BE2C (cell line): ENCODE results near the gene PAX9.

ENCODE experiments used
- DNase-seq: peaks from one replicate; pipeline ENCODE4 v3.0.0-alpha.2; 2020
- H3K27me3 ChIP-seq: fragments of 250-450 bp; sonication (Bioruptor Pico); 2 replicates; pipeline ENCODE4 v1.5.1; 2020; ENCODE audit warnings: mild to moderate bottlenecking
- H3K36me3 ChIP-seq: fragments of 250-450 bp; sonication (Bioruptor Pico); 2 replicates; pipeline ENCODE4 v1.5.1; 2020; ENCODE audit warnings: mild to moderate bottlenecking
- H3K4me1 ChIP-seq: fragments of 250-450 bp; sonication (Bioruptor Pico); 2 replicates; pipeline ENCODE4 v1.5.1; 2020
- H3K4me3 ChIP-seq: 2 replicates; pipeline ENCODE4 v1.5.1; 2011; ENCODE audit warnings: low read depth, low read length
- H3K9me3 ChIP-seq: fragments of 250-450 bp; sonication (Bioruptor Pico); 2 replicates; pipeline ENCODE4 v1.5.1; 2020
- CTCF ChIP-seq: IDR thresholded peaks from 2 replicates; pipeline ENCODE4 v1.5.1; 2012; ENCODE audit warnings: mild to moderate bottlenecking, low read depth, low read length

Gene PAX9

GRCh38 chr14:36718216-36718615 lies 56.6 kb downstream of the PAX9 start:
- DNase-seq: no peak
- H3K36me3 ChIP-seq: no peaks in the 10 kb centered on the region
- H3K9me3 ChIP-seq: no peaks in the 10 kb centered on the region
- H3K27me3 ChIP-seq: no peaks in the 10 kb centered on the region
- no peak overlapping the region for H3K4me3 ChIP-seq
- no peaks in the 10 kb centered on the region for H3K4me1 ChIP-seq
- no peak for TF ChIP-seq CTCF

GRCh38 chr14:36719823-36720222 lies 58.2 kb downstream of the PAX9 start:
- H3K4me3 ChIP-seq: no peak overlapping the region

GRCh38 chr14:36720657-36721056 lies 59.0 kb downstream of the PAX9 start:
- Histone ChIP-seq H3K4me3 (no peak overlapping the region), H3K4me1 (no peaks in the 10 kb centered on the region), H3K27me3 (no peaks in the 10 kb centered on the region), H3K36me3 (no peaks in the 10 kb centered on the region), H3K9me3 (no peaks in the 10 kb centered on the region)
- TF ChIP-seq CTCF: no peak
- no peak for DNase-seq

More at GRCh38 chr14:36719823-36720222, 58.2 kb downstream of the PAX9 start:
- H3K4me1 ChIP-seq: no peaks in the 10 kb centered on the region
- no peak for TF ChIP-seq CTCF
- H3K9me3 ChIP-seq: no peaks in the 10 kb centered on the region
- no peaks in the 10 kb centered on the region for H3K36me3 ChIP-seq
- DNase-seq: no peak
- H3K27me3 ChIP-seq: no peaks in the 10 kb centered on the region

- DNase-seq: no peak
- Histone ChIP-seq H3K4me1 (no peaks in the 10 kb centered on the region), H3K36me3 (no peaks in the 10 kb centered on the region), H3K27me3 (no peaks in the 10 kb centered on the region), H3K9me3 (no peaks in the 10 kb centered on the region), H3K4me3 (no peak overlapping the region)
- TF ChIP-seq CTCF: no peak
Measured at GRCh38 chr14:36721877-36722276, 60.2 kb downstream of the PAX9 start.

- Histone ChIP-seq H3K9me3 (no peaks in the 10 kb centered on the region), H3K4me3 (no peak overlapping the region), H3K27me3 (no peaks in the 10 kb centered on the region), H3K36me3 (no peaks in the 10 kb centered on the region), H3K4me1 (no peaks in the 10 kb centered on the region)
- TF ChIP-seq CTCF: no peak
- no peak for DNase-seq
Measured at GRCh38 chr14:36723530-36723929, 61.9 kb downstream of the PAX9 start.

- Histone ChIP-seq H3K4me3 (no peak overlapping the region), H3K27me3 (no peaks in the 10 kb centered on the region), H3K4me1 (no peaks in the 10 kb centered on the region), H3K9me3 (no peaks in the 10 kb centered on the region), H3K36me3 (no peaks in the 10 kb centered on the region)
- TF ChIP-seq CTCF: no peak
- DNase-seq: no peak
Measured at GRCh38 chr14:36724162-36724561, 62.5 kb downstream of the PAX9 start.
